Caco-2 (cell line): ENCODE results near the gene YY1. TPM values are rescaled to one million over a fixed set of nuclear protein-coding genes. Genes with fewer than 3 reads are reported as not detected.

Experiments used
- BruUV-seq: library from RNA; stranded (reverse); fragments of 400-500 nt; replicated peaks from 2 replicates; lab custom pipeline; 2021; lab: Mats Ljungman, UMichigan
- CTCF ChIA-PET: fragments of 300-600 bp; sonication (Branson Sonifier 250); formaldehyde crosslinking; loops from one replicate; lab custom pipeline; 2022; ENCODE audit warnings: antibody characterized with exemption; lab: Charles Lee
- POLR2A ChIA-PET: fragments of 300-600 bp; sonication (Branson Sonifier 250); formaldehyde crosslinking; loops from one replicate; lab custom pipeline; 2022; ENCODE audit warnings: antibody characterized with exemption; lab: Charles Lee
- DNase-seq, 2 experiments: peaks; one replicate each; pipeline versions ENCODE4 v3.0.0 to v3.0.0-alpha.2; 2020 to 2022
- H3K27me3 ChIP-seq: replicated peaks from 2 replicates; pipeline ENCODE4 v1.6.0; 2011; ENCODE audit warnings: low read length; ENCODE audit not compliant: control insufficient read depth, insufficient read depth
- H3K36me3 ChIP-seq: 2 replicates; pipeline ENCODE4 v1.5.1; 2011; ENCODE audit warnings: low read length; ENCODE audit not compliant: control insufficient read depth, insufficient read depth
- H3K4me1 ChIP-seq: fragments of 250-450 bp; sonication (Bioruptor Pico); 2 replicates; pipeline ENCODE4 v1.5.1; 2020; ENCODE audit warnings: mild to moderate bottlenecking
- H3K4me3 ChIP-seq: 2 replicates; pipeline ENCODE4 v1.5.1; 2011; ENCODE audit warnings: low read depth, mild to moderate bottlenecking, control low read depth, low read length
- H3K9me3 ChIP-seq: fragments of 250-450 bp; sonication (Bioruptor Pico); 2 replicates; pipeline ENCODE4 v1.5.1; 2020; ENCODE audit warnings: mild to moderate bottlenecking, moderate library complexity
- H3K27ac Mint-ChIP-seq: one replicate; pipeline ENCODE4 v1.8.0; 2022; ENCODE audit warnings: mixed read lengths; ENCODE audit not compliant: unreplicated experiment
- H3K27me3 Mint-ChIP-seq: one replicate; pipeline ENCODE4 v1.8.0; 2022; ENCODE audit warnings: mixed read lengths; ENCODE audit not compliant: insufficient read depth, unreplicated experiment
- H3K36me3 Mint-ChIP-seq: one replicate; pipeline ENCODE4 v1.8.0; 2022; ENCODE audit warnings: mild to moderate bottlenecking, mixed read lengths; ENCODE audit not compliant: insufficient read depth, unreplicated experiment
- H3K4me1 Mint-ChIP-seq: one replicate; pipeline ENCODE4 v1.8.0; 2022; ENCODE audit warnings: low read depth, mixed read lengths; ENCODE audit not compliant: unreplicated experiment
- H3K4me3 Mint-ChIP-seq: one replicate; pipeline ENCODE4 v1.8.0; 2022; ENCODE audit warnings: mild to moderate bottlenecking, moderate library complexity, mixed read lengths; ENCODE audit not compliant: unreplicated experiment
- H3K9me3 Mint-ChIP-seq: one replicate; pipeline ENCODE4 v1.8.0; 2022; ENCODE audit warnings: mixed read lengths; ENCODE audit not compliant: unreplicated experiment
- intact Hi-C: fragments of 100-400 bp; cut with micrococcal nuclease; formaldehyde crosslinking; loops from one replicate; pipeline ENCODE4 v1.10.0; 2022; ENCODE audit not compliant: unreplicated experiment
- total RNA-seq: library from RNA; stranded (reverse); gene quantifications from 2 replicates; pipeline ENCODE4 v1.2.3, GENCODE V29; 2022
- TF ChIP-seq, protein P1 (sequence below), 2 experiments: fragments of 200-600 bp in 1 of 2; IDR thresholded peaks; 1 replicate in 1 of 2; 2 replicates in 1 of 2; pipeline versions ENCODE4 v1.5.1 to v1.8.0; 2011 to 2022; ENCODE audit warnings: antibody characterized with exemption in 1 of 2, control low read depth in 1 of 2, inconsistent platforms in 1 of 2, low read depth in 1 of 2, low read length in 1 of 2, mild to moderate bottlenecking in 1 of 2, moderate library complexity in 1 of 2; ENCODE audit not compliant: insufficient read depth in 1 of 2, severe bottlenecking in 1 of 2, unreplicated experiment in 1 of 2

The YY1 gene
- total RNA-seq, 1 experiment from 2014 or later: 94.1 TPM

DNA sequence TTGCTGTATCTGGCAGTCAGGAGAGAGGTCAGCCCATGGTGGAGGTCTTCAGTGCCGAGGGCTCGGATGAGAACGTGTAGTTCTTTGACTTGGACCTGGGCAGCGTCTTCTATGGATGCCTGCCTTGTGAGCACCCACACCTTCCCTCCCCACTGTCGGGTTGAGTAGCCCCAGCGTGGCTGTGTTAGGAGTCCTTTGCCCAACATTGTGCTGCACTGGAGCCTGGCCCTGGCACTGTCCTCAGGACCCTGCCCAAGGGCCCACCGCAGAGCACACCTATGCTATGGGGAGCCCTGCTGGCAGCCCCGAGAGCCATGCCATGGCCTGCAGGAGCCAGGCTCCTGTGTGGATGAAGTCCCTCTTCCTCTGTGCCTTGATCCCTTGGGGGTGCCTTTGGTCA lies 40.6 kb downstream of the YY1 start:
- POLR2A ChIA-PET: no interaction called here
- H3K9me3 ChIP-seq: no peaks in the 10 kb centered on the region

GRCh38 chr14:100281286-100282082 lies 42.5 kb downstream of the YY1 start:
- TF ChIP-seq, protein P1, sequence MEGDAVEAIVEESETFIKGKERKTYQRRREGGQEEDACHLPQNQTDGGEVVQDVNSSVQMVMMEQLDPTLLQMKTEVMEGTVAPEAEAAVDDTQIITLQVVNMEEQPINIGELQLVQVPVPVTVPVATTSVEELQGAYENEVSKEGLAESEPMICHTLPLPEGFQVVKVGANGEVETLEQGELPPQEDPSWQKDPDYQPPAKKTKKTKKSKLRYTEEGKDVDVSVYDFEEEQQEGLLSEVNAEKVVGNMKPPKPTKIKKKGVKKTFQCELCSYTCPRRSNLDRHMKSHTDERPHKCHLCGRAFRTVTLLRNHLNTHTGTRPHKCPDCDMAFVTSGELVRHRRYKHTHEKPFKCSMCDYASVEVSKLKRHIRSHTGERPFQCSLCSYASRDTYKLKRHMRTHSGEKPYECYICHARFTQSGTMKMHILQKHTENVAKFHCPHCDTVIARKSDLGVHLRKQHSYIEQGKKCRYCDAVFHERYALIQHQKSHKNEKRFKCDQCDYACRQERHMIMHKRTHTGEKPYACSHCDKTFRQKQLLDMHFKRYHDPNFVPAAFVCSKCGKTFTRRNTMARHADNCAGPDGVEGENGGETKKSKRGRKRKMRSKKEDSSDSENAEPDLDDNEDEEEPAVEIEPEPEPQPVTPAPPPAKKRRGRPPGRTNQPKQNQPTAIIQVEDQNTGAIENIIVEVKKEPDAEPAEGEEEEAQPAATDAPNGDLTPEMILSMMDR (IDR thresholded peaks at IDR 0.05; ENCODE audit: insufficient read depth in 1 of 2, low read depth in 1 of 2, low read length in 1 of 2, severe bottlenecking in 1 of 2, unreplicated experiment in 1 of 2): no peak
- POLR2A ChIA-PET: no interaction called here
- CTCF ChIA-PET: no interaction called here
- no peak overlapping the region for H3K27ac Mint-ChIP-seq
- no peak overlapping the region for H3K4me3 ChIP-seq
- no peak for DNase-seq
- H3K36me3 ChIP-seq: no peaks in the 10 kb centered on the region
- intact Hi-C loops: no loop called here
- H3K9me3 ChIP-seq: no peaks in the 10 kb centered on the region
- H3K4me1 Mint-ChIP-seq: peaks cover 13% of the 10 kb centered on the region
- peaks cover 54% of the 10 kb centered on the region for H3K36me3 Mint-ChIP-seq
- H3K27me3 Mint-ChIP-seq: no peaks in the 10 kb centered on the region
- no peaks in the 10 kb centered on the region for H3K9me3 Mint-ChIP-seq
- H3K4me1 ChIP-seq: 0 out of 2 replicates have a peak, but pooled peaks cover 5% of the 10 kb centered on the region
- no peaks in the 10 kb centered on the region for H3K27me3 ChIP-seq
- no TSS peak for BruUV-seq
- H3K4me3 Mint-ChIP-seq: no peak overlapping the region

More for the DNA sequence above, 40.6 kb downstream of the YY1 start:
- intact Hi-C loops: no loop called here
- Mint-ChIP-seq H3K9me3 (no peaks in the 10 kb centered on the region), H3K27ac (no peak overlapping the region), H3K4me1 (peaks cover 16% of the 10 kb centered on the region), H3K27me3 (no peaks in the 10 kb centered on the region), H3K36me3 (peaks cover 55% of the 10 kb centered on the region), H3K4me3 (no peak overlapping the region)
- H3K4me1 ChIP-seq: no peaks in the 10 kb centered on the region
- H3K36me3 ChIP-seq: no peaks in the 10 kb centered on the region; the same call in none of the 2 replicates
- H3K4me3 ChIP-seq: no peak overlapping the region
- CTCF ChIA-PET: no interaction called here
- no TSS peak for BruUV-seq
- H3K27me3 ChIP-seq: no peaks in the 10 kb centered on the region
- no peak for DNase-seq
- TF ChIP-seq, protein P1 (IDR thresholded peaks at IDR 0.05; ENCODE audit: insufficient read depth in 1 of 2, low read depth in 1 of 2, low read length in 1 of 2, severe bottlenecking in 1 of 2, unreplicated experiment in 1 of 2): no peak

DNA sequence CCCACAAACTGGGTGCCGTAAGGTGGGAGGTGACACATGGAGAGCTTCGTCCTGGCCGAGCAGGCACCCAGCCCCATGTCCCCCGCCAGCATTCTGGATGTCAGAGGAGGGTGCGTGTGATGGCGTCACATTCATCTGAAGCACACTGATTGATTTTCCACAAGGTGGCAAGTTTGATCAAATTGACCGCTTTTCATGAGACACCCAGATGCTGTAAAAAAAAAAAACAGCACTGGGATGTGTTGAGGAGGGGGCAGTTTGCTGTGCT lies 43.1 kb downstream of the YY1 start:
- no peaks in the 10 kb centered on the region for H3K9me3 Mint-ChIP-seq
- ChIA-PET POLR2A (no interaction called here), CTCF (no interaction called here)
- Histone ChIP-seq H3K4me1 (0 out of 2 replicates have a peak, but pooled peaks cover 5% of the 10 kb centered on the region), H3K36me3 (no peaks in the 10 kb centered on the region), H3K4me3 (no peak overlapping the region), H3K27me3 (no peaks in the 10 kb centered on the region), H3K9me3 (no peaks in the 10 kb centered on the region)
- TF ChIP-seq, protein P1 (IDR thresholded peaks at IDR 0.05; ENCODE audit: insufficient read depth in 1 of 2, low read depth in 1 of 2, low read length in 1 of 2, severe bottlenecking in 1 of 2, unreplicated experiment in 1 of 2): no peak
- no peak for DNase-seq
- H3K36me3 Mint-ChIP-seq: peaks cover 52% of the 10 kb centered on the region
- peaks cover 13% of the 10 kb centered on the region for H3K4me1 Mint-ChIP-seq
- no peak overlapping the region for H3K4me3 Mint-ChIP-seq
- no TSS peak for BruUV-seq
- intact Hi-C loops: no loop called here
- H3K27ac Mint-ChIP-seq: no peak overlapping the region
- no peaks in the 10 kb centered on the region for H3K27me3 Mint-ChIP-seq
